GM23338 (cell line): ENCODE results near the gene TBX10. TPM values are rescaled to one million over a fixed set of nuclear protein-coding genes. Genes with fewer than 3 reads are reported as not detected.

ENCODE experiments used
- ATAC-seq: fragments of 200-7000 bp; cut with Tn5 transposase; 3 replicates; pipeline ENCODE4 v1.9.1; 2020
- DNase-seq: peaks from one replicate; pipeline ENCODE4 v3.0.0-alpha.2; 2015; ENCODE audit warnings: low spot score
- H2AFZ ChIP-seq: fragments of 200-600 bp; sonication (generic); 2 replicates; pipeline ENCODE4 v1.8.0; 2016; ENCODE audit warnings: antibody characterized with exemption, mild to moderate bottlenecking, moderate library complexity
- H3F3A ChIP-seq: fragments of 200-600 bp; sonication (generic); replicated peaks from 2 replicates; pipeline ENCODE4 v1.8.0; 2017; ENCODE audit warnings: antibody characterized with exemption, mixed run types, low read depth
- H3K27ac ChIP-seq: fragments of 200-600 bp; sonication (generic); 2 replicates; pipeline ENCODE4 v1.6.1; 2016; ENCODE audit warnings: low read depth
- H3K27me3 ChIP-seq: fragments of 200-600 bp; sonication (generic); 2 replicates; pipeline ENCODE4 v1.8.0; 2016; ENCODE audit warnings: mild to moderate bottlenecking, mixed run types, moderate library complexity; ENCODE audit not compliant: insufficient read depth
- H3K36me3 ChIP-seq: fragments of 200-600 bp; sonication (generic); 2 replicates; pipeline ENCODE4 v1.8.0; 2016; ENCODE audit warnings: mild to moderate bottlenecking; ENCODE audit not compliant: insufficient read depth
- H3K4me1 ChIP-seq: fragments of 200-600 bp; sonication (generic); 2 replicates; pipeline ENCODE4 v1.8.0; 2016; ENCODE audit warnings: mild to moderate bottlenecking, moderate library complexity; ENCODE audit not compliant: insufficient read depth
- H3K4me2 ChIP-seq: fragments of 200-600 bp; sonication (generic); 2 replicates; pipeline ENCODE4 v1.7.1; 2017; ENCODE audit warnings: mixed run types
- H3K4me3 ChIP-seq: fragments of 200-600 bp; sonication (generic); 2 replicates; pipeline ENCODE4 v1.6.1; 2016; ENCODE audit warnings: mixed run types
- H3K79me2 ChIP-seq: fragments of 200-600 bp; sonication (generic); replicated peaks from 2 replicates; pipeline ENCODE4 v1.8.0; 2017; ENCODE audit warnings: mild to moderate bottlenecking; ENCODE audit not compliant: insufficient read depth
- H3K9me2 ChIP-seq: fragments of 200-600 bp; sonication (generic); 2 replicates; pipeline ENCODE4 v1.8.0; 2017; ENCODE audit not compliant: insufficient read depth
- H4K20me1 ChIP-seq: fragments of 200-600 bp; sonication (generic); replicated peaks from 2 replicates; pipeline ENCODE4 v1.8.0; 2017; ENCODE audit warnings: mild to moderate bottlenecking; ENCODE audit not compliant: insufficient read depth
- H3K27ac Mint-ChIP-seq: 2 replicates; pipeline ENCODE4 v1.8.0; 2020; ENCODE audit warnings: inconsistent platforms, mild to moderate bottlenecking, moderate library complexity, mixed read lengths
- H3K27me3 Mint-ChIP-seq: 3 replicates; pipeline ENCODE4 v1.8.0; 2022; ENCODE audit warnings: low read depth, mild to moderate bottlenecking, moderate library complexity, mixed read lengths, inconsistent platforms; ENCODE audit not compliant: insufficient read depth, poor library complexity
- H3K36me3 Mint-ChIP-seq: 3 replicates; pipeline ENCODE4 v1.8.0; 2021; ENCODE audit warnings: low read depth, mild to moderate bottlenecking, inconsistent platforms, moderate library complexity, mixed read lengths
- H3K4me1 Mint-ChIP-seq: 3 replicates; pipeline ENCODE4 v1.8.0; 2020; ENCODE audit warnings: mild to moderate bottlenecking, inconsistent platforms, mixed read lengths
- H3K4me3 Mint-ChIP-seq: 3 replicates; pipeline ENCODE4 v1.8.0; 2021; ENCODE audit warnings: moderate library complexity, mild to moderate bottlenecking, inconsistent platforms, mixed read lengths
- H3K9me3 Mint-ChIP-seq: 3 replicates; pipeline ENCODE4 v1.8.0; 2020; ENCODE audit warnings: moderate library complexity, mild to moderate bottlenecking, inconsistent platforms, mixed read lengths
- CREB1 ChIP-seq: fragments of 250-450 bp; sonication (Bioruptor Pico); IDR thresholded peaks from 2 replicates; pipeline ENCODE4 v1.5.0; 2020; ENCODE audit warnings: low read depth, mild to moderate bottlenecking, moderate library complexity
- CTCF ChIP-seq, 2 experiments: fragments of 200-600 bp in 1 of 2; sonication (generic) in 1 of 2; conservative IDR thresholded peaks; 2 replicates each; pipeline versions ENCODE4 v1.5.1 to v1.6.1; 2016 to 2017; ENCODE audit warnings: antibody characterized with exemption in 2 of 2, low read depth in 2 of 2, mild to moderate bottlenecking in 2 of 2, moderate library complexity in 1 of 2
- JUNB ChIP-seq: IDR thresholded peaks from one replicate; pipeline ENCODE4 v1.6.1; 2016; ENCODE audit warnings: antibody characterized with exemption; ENCODE audit not compliant: unreplicated experiment
- NANOG ChIP-seq: IDR thresholded peaks from 2 replicates; pipeline ENCODE4 v1.6.1; 2016; ENCODE audit warnings: antibody characterized with exemption, borderline replicate concordance
- REST ChIP-seq: IDR thresholded peaks from one replicate; pipeline ENCODE4 v1.6.1; 2018; ENCODE audit warnings: antibody characterized with exemption; ENCODE audit not compliant: unreplicated experiment
- STAT1 ChIP-seq: IDR thresholded peaks from one replicate; pipeline ENCODE4 v1.6.1; 2016; ENCODE audit warnings: antibody characterized with exemption; ENCODE audit not compliant: unreplicated experiment
- ZNF114 ChIP-seq: fragments of 250-450 bp; sonication (Bioruptor Pico); IDR thresholded peaks from 2 replicates; pipeline ENCODE4 v1.5.0; 2020; ENCODE audit warnings: mild to moderate bottlenecking, moderate library complexity
- ZNF331 ChIP-seq: fragments of 250-450 bp; sonication (Bioruptor Pico); IDR thresholded peaks from 2 replicates; pipeline ENCODE4 v1.5.0; 2020; ENCODE audit warnings: low read depth, mild to moderate bottlenecking, moderate library complexity
- ZNF462 ChIP-seq: fragments of 250-450 bp; sonication (Bioruptor Pico); IDR thresholded peaks from 2 replicates; pipeline ENCODE4 v1.5.0; 2020; ENCODE audit warnings: mild to moderate bottlenecking, moderate library complexity
- polyA plus RNA-seq: library from polyadenylated mRNA; unstranded; fragments of >200 nt; fragmentation: Nextera tagmentation; extraction: Ambion mirVana; gene quantifications from 2 replicates; pipeline ENCODE4 v1.2.1, GENCODE V29; 2016
- total RNA-seq: library from RNA; depleted of rRNA; stranded (reverse); fragments of >200 nt; shearing (Covaris generic); gene quantifications from 2 replicates; pipeline ENCODE4 v1.2.3, GENCODE V29; 2014

The TBX10 gene
- total and polyA plus RNA-seq, 2 experiments from 2014 or later = 0.10 TPM; not detected in 1

- H3K9me3 Mint-ChIP-seq = no peaks in the 10 kb centered on the region; the same call in 1 of the 3 replicates
- no peak overlapping the region for H3K4me3 Mint-ChIP-seq
- Histone ChIP-seq H3K27me3 (peaks cover 1% of the 10 kb centered on the region; the same call in 1 of the 2 replicates), H3K4me1 (no peaks in the 10 kb centered on the region), H3K9me2 (no peaks in the 10 kb centered on the region), H3F3A (0 out of 2 replicates have a peak, but pooled peaks cover 4% of the 10 kb centered on the region), H3K4me2 (no peak overlapping the region), H4K20me1 (no peaks in the 10 kb centered on the region), H3K27ac (no peak overlapping the region), H3K36me3 (no peaks in the 10 kb centered on the region), H3K79me2 (no peaks in the 10 kb centered on the region), H3K4me3 (no peak overlapping the region), H2AFZ (no peak overlapping the region)
- H3K4me1 Mint-ChIP-seq = peaks cover 9% of the 10 kb centered on the region; the same call in 2 of the 3 replicates
- TF ChIP-seq NANOG (no peak), REST (no peak), CTCF (conservative IDR thresholded peaks at IDR 0.05; ENCODE audit: low read depth in 2 of 2) (peak; percentile 40 to 81), ZNF462 (CRISPR knock-in tag) (no peak), ZNF331 (CRISPR knock-in tag) (no peak), ZNF114 (CRISPR knock-in tag) (no peak), CREB1 (no peak), STAT1 (no peak), JUNB (no peak)
- peak; percentile 68 for DNase-seq
- peak; percentile 43 for ATAC-seq
- peak overlapping the region; percentile 40; the same call in 1 of the 2 replicates for H3K27ac Mint-ChIP-seq
- H3K36me3 Mint-ChIP-seq = no peaks in the 10 kb centered on the region
- peaks cover 9% of the 10 kb centered on the region for H3K27me3 Mint-ChIP-seq
Observed at GRCh38 chr11:67645521-67646461, 6.2 kb upstream of the TBX10 start.
